Activated CD4-positive, alpha-beta T cell treated with anti-CD3 and anti-CD28 coated beads, Interleukin-2, amount 10 ng/mL, durations not matched to agents 7 days and 5 days (primary cell): ENCODE data around the gene RAP1GDS1. TPM values are rescaled to one million over a fixed set of nuclear protein-coding genes. Genes with fewer than 3 reads are reported as not detected.

ENCODE experiments used
- CTCF ChIA-PET: fragments of 350-600 bp; sonication (Branson Sonifier 250); formaldehyde crosslinking; loops from one replicate; lab custom pipeline; 2021; ENCODE audit warnings: antibody characterized with exemption; lab: Charles Lee
- POLR2A ChIA-PET: fragments of 350-600 bp; sonication (Branson Sonifier 250); formaldehyde crosslinking; loops from one replicate; lab custom pipeline; 2021; ENCODE audit warnings: antibody characterized with exemption; lab: Charles Lee
- DNase-seq: peaks from one replicate; pipeline ENCODE4 v3.0.0-alpha.2; 2020
- H3K27ac Mint-ChIP-seq: one replicate; pipeline ENCODE4 v1.8.0; 2021; ENCODE audit warnings: mild to moderate bottlenecking, moderate library complexity, mixed read lengths
- H3K27me3 Mint-ChIP-seq: one replicate; pipeline ENCODE4 v1.8.0; 2021; ENCODE audit warnings: mixed read lengths
- H3K36me3 Mint-ChIP-seq: one replicate; pipeline ENCODE4 v1.8.0; 2021; ENCODE audit warnings: low read depth, mixed read lengths
- H3K4me1 Mint-ChIP-seq: one replicate; pipeline ENCODE4 v1.8.0; 2021; ENCODE audit warnings: mixed read lengths
- H3K4me3 Mint-ChIP-seq: one replicate; pipeline ENCODE4 v1.8.0; 2021; ENCODE audit warnings: mild to moderate bottlenecking, moderate library complexity, mixed read lengths
- H3K9me3 Mint-ChIP-seq: one replicate; pipeline ENCODE4 v1.8.0; 2021; ENCODE audit warnings: mixed read lengths
- total RNA-seq, 2 experiments: library from RNA; stranded (reverse); gene quantifications; one replicate each; pipeline ENCODE4 v1.2.3, GENCODE V29; 2021

RAP1GDS1 gene
- total RNA-seq, 2 experiments from 2014 or later = 49.9 to 55.4 TPM

DNA sequence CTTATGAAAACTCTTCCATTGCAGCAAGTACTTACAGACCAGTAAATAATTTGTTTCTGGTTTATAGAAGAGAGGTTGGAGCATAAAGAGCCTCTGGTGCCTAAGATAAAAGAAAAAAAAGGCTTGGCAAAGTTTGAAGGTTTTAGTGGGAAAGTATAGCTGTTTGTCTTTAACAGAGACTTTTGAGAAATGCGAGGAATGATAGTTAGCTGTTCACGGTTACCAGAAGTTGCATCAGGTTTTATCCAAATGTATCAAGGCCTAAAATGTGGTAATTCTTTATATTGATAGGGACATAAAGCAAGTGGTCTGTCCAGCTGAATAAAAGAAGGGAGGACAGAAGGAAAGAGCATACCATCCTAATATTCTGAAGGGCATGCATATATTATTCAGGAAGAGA lies 29.3 kb downstream of the RAP1GDS1 start:
- Mint-ChIP-seq H3K27me3 (no peaks in the 10 kb centered on the region), H3K4me1 (peaks cover 27% of the 10 kb centered on the region), H3K4me3 (no peak overlapping the region), H3K36me3 (peaks cover 18% of the 10 kb centered on the region), H3K27ac (no peak overlapping the region), H3K9me3 (peaks cover 7% of the 10 kb centered on the region)
- ChIA-PET POLR2A (interaction anchor here (0.6 to 1.7 kb wide), 2 partner anchors 29 to 437 kb away, joined by 3 to 4 read pairs; partner anchors contain the start of gene RAP1GDS1), CTCF (interaction anchor here (0.7 kb wide), 1 partner anchor 47 kb away, joined by 3 read pairs; no protein-coding TSS in a partner anchor)
- DNase-seq = no peak

DNA sequence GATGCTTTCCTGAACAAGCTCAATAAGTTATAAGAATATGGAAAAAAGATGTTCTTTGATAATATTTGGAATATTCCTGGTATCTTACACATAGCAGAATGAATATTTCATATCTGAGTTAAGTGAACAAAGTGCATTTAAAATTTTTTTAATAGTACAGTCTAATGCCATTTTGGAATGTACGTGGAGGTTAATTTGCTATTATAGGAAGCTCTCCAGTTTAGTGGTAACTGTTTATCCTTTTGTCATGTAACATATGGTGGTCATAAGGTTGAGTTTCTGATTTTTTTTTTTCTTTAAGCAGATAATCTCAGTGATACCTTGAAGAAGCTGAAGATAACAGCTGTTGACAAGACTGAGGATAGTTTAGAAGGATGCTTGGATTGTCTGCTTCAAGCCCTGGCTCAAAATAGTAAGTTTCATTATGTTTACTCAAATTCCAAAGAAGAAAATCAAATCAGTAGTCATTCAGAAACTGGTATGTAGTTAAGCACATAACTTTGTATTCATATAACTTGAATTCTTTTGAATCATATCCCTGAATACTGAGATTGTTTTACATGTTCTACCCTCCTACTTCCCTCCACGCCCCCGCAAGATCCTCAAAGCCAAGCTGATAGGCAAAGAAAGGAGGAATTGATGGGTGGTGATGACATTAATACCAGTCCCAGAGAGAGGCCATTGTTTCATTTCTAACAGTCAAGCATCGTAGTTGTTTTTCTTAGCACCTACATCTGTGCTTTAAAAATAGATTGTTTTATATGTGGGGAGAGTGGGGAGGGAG lies 32.1 kb downstream of the RAP1GDS1 start:
- Mint-ChIP-seq H3K9me3 (peaks cover 7% of the 10 kb centered on the region), H3K4me1 (peaks cover 33% of the 10 kb centered on the region), H3K36me3 (peaks cover 30% of the 10 kb centered on the region), H3K27me3 (no peaks in the 10 kb centered on the region), H3K4me3 (no peak overlapping the region), H3K27ac (no peak overlapping the region)
- POLR2A ChIA-PET = no interaction called here
- CTCF ChIA-PET = interaction anchor here (0.6 to 1.2 kb wide), 2 partner anchors 9 to 158 kb away, joined by 3 read pairs; no protein-coding TSS in a partner anchor
- no peak for DNase-seq

DNA sequence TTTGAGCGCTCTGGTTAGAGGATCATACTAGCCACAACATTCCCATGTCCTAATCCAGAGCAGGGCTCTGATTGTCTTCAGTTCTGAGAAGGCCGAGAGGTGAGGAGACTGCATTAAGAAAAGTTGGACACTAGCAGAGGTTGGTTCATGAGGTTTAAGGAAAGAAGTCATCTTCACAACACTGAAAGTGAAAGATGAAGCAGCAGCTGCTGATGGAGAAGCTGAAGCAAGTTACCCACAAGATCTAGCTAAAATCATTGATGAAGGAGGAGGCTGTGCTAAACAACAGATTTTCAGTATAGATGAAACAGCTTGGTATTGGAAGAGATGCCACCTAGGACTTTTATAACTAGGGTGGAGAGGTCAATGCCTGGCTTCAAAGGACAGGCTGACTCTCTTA lies 36.8 kb downstream of the RAP1GDS1 start:
- DNase-seq = no peak
- Mint-ChIP-seq H3K4me1 (peaks cover 15% of the 10 kb centered on the region), H3K9me3 (peaks cover 17% of the 10 kb centered on the region), H3K27me3 (no peaks in the 10 kb centered on the region), H3K27ac (no peak overlapping the region), H3K36me3 (peaks cover 54% of the 10 kb centered on the region), H3K4me3 (no peak overlapping the region)
- POLR2A ChIA-PET = no interaction called here
- CTCF ChIA-PET = interaction anchor here (0.8 to 1.4 kb wide), 2 partner anchors 12 to 14 kb away, joined by 3 to 4 read pairs; no protein-coding TSS in a partner anchor

DNA sequence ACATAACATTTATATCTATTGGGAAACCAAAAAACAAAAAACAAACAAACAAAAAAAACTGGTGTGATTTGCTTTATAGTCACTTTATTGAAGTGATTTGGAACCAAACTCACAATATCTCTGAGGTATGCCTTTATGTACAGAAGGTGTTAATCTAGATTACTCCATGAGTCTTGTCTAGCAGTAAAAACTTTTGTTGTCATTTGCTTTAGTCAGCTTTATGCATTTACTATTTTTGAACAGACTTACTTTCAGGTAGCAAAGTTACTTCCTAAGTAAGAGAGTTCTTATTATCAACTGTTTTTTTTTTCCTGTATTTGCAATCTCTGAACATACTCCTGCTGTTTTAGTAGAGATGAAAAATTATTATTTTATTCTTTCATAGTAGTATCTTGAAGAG lies 39.5 kb downstream of the RAP1GDS1 start:
- ChIA-PET CTCF (no interaction called here), POLR2A (no interaction called here)
- Mint-ChIP-seq H3K9me3 (peaks cover 28% of the 10 kb centered on the region), H3K4me1 (peaks cover 15% of the 10 kb centered on the region), H3K27me3 (no peaks in the 10 kb centered on the region), H3K27ac (no peak overlapping the region), H3K36me3 (peaks cover 55% of the 10 kb centered on the region), H3K4me3 (no peak overlapping the region)
- no peak for DNase-seq

DNA sequence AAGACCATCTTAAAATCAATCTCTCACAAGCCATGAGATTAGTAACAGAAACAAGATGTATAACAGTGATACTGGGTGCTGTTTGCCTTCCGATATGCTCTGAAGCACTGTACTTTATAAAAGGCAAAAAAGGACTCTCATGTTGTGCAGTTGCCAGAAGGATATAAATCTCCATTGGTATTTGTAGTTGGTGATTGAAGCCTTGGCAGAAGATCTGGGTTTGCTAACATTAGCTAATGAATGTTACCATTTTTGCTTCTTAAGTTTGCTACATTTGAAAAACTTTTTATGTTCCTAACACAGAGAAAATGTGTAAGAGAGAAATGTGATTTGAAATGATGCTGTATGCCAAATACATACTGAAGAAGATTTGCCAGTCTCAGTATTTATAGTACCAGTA lies 44.4 kb downstream of the RAP1GDS1 start:
- no peak for DNase-seq
- no peaks in the 10 kb centered on the region for H3K27me3 Mint-ChIP-seq
- no peak overlapping the region for H3K4me3 Mint-ChIP-seq
- no peak overlapping the region for H3K27ac Mint-ChIP-seq
- CTCF ChIA-PET = no interaction called here
- POLR2A ChIA-PET = no interaction called here
- H3K36me3 Mint-ChIP-seq = peaks cover 27% of the 10 kb centered on the region
- H3K9me3 Mint-ChIP-seq = peaks cover 22% of the 10 kb centered on the region
- H3K4me1 Mint-ChIP-seq = no peaks in the 10 kb centered on the region

DNA sequence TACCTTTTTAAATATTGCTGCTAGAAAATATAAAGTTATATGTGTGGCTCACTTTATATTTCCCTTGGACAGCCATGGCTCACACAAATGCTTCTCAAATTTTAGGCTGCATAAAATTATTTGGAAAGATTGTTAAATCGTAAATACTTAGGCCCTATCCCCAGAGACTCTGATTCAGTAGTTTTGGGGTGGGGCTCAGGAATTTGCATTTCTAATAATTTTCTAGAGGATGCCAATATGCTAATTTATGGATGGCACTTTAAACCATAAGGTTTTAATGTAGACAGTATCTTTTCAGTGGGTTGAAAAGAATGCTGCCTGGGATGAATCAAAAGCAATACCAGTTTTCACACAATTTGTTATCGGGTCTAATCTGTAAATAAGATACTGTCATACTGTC lies 49.7 kb downstream of the RAP1GDS1 start:
- H3K27ac Mint-ChIP-seq = no peak overlapping the region
- ChIA-PET CTCF (no interaction called here), POLR2A (no interaction called here)
- peaks cover 4% of the 10 kb centered on the region for H3K36me3 Mint-ChIP-seq
- no peak for DNase-seq
- H3K27me3 Mint-ChIP-seq = no peaks in the 10 kb centered on the region
- H3K4me3 Mint-ChIP-seq = no peak overlapping the region
- no peaks in the 10 kb centered on the region for H3K9me3 Mint-ChIP-seq
- H3K4me1 Mint-ChIP-seq = no peaks in the 10 kb centered on the region

DNA sequence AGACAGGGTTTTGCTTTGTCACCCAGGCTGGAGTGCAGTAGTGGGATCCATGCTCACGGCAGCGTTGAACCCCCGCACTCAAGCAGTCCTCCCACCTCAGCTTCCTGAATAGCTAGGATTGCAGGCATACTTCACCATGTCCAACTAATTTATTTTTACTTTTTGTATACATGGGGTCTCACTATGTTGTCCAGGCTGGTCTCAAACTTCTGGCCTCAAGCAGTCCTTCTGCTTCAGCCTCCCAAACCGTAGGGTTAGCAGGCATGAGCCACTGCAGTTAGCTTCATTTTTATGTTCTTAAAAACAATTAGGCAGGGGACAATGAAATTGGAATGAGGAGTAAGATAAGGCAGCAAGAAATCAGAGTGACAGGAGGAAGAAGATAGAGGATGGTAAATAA lies 50.5 kb downstream of the RAP1GDS1 start:
- CTCF ChIA-PET = interaction anchor here (1.0 kb wide), 1 partner anchor 14 kb away, joined by 4 read pairs; no protein-coding TSS in a partner anchor
- Mint-ChIP-seq H3K4me1 (no peaks in the 10 kb centered on the region), H3K27ac (no peak overlapping the region), H3K9me3 (no peaks in the 10 kb centered on the region), H3K27me3 (no peaks in the 10 kb centered on the region), H3K36me3 (peaks cover 4% of the 10 kb centered on the region), H3K4me3 (no peak overlapping the region)
- DNase-seq = no peak
- POLR2A ChIA-PET = no interaction called here

DNA sequence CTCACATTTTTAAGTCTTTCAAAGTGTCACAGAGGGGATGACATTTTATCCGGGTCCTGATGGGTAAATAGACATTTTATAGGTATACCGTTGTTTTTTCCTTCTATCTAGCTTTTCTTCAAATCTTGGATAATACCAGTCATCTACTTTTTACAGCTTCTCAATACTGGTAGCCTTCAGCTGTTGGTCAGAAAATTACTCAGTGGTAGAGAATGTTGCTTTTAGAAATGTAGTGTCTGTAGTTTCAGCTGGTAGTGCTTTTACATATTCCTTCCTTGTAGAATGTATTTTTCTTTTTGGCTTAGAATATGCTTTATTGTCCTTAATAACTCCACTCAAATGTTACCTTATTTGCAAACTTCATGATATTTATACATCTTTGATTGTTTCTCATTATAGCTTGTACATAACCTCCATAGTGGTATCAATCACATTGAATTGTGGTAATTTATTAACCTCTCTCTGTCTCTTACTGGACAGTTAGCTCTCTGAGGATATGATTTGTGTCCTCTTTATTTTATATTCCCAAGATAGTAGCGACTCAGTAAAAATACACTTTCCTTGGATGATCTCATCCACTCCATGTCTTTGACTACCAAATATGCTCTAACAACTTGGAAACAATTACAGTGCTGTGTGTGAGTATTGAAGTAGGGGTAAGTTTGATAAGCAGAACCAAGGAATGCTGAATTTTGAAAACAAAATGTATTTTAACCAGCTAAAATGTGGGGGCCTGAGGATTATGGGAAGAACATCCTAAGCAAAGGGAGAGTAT lies 53.8 kb downstream of the RAP1GDS1 start:
- CTCF ChIA-PET = interaction anchor here (0.5 kb wide), 1 partner anchor 14 kb away, joined by 3 read pairs; no protein-coding TSS in a partner anchor
- H3K4me3 Mint-ChIP-seq = no peak overlapping the region

DNA sequence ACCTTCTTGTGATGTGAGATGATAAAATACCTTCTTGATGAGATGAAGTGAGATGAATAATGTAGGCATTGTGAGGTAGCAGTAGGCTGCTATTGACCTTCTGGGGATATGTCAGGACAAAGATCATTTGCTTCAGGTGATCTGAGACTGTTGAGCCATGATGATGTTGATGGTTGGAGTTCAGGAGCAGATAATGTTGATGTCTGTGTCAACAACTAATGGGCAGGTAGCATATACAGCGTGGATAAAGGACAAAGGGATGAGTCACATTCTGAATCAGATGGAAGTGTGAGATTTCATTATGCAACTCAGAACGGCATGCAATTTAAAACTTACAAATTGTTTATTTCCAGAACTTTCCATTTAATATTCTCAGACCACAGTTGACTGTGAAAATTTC lies 57.3 kb downstream of the RAP1GDS1 start:
- no peak overlapping the region for H3K27ac Mint-ChIP-seq
- no peak overlapping the region for H3K4me3 Mint-ChIP-seq
- DNase-seq = no peak
- ChIA-PET CTCF (no interaction called here), POLR2A (no interaction called here)
- H3K9me3 Mint-ChIP-seq = peaks cover 14% of the 10 kb centered on the region
- no peaks in the 10 kb centered on the region for H3K27me3 Mint-ChIP-seq
- no peaks in the 10 kb centered on the region for H3K4me1 Mint-ChIP-seq
- H3K36me3 Mint-ChIP-seq = peaks cover 19% of the 10 kb centered on the region

More for the DNA sequence above, 53.8 kb downstream of the RAP1GDS1 start:
- no peak overlapping the region for H3K27ac Mint-ChIP-seq
- H3K9me3 Mint-ChIP-seq = peaks cover 11% of the 10 kb centered on the region
- no peak for DNase-seq
- no peaks in the 10 kb centered on the region for H3K27me3 Mint-ChIP-seq
- H3K4me1 Mint-ChIP-seq = no peaks in the 10 kb centered on the region
- peaks cover 20% of the 10 kb centered on the region for H3K36me3 Mint-ChIP-seq
- POLR2A ChIA-PET = no interaction called here

DNA sequence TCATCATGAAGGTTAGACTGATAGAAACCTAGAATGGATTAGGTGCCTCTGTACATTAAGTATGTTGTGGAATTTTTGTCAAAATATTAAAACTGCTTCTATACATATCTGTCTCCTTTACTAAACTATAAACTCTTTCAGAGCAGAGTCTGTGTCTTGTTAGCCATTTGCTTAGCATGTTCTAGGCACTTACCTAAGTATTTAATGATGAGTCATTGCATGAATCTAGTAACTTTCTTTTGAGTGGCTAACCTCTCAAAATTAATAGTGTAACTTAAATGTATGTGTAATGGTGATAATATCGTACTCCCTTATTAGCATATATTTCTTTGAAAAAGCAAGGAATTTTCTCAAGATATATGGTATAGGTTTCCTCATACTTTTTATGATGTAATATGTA lies 57.8 kb downstream of the RAP1GDS1 start:
- H3K27me3 Mint-ChIP-seq = no peaks in the 10 kb centered on the region
- DNase-seq = no peak
- ChIA-PET CTCF (no interaction called here), POLR2A (no interaction called here)
- peaks cover 14% of the 10 kb centered on the region for H3K9me3 Mint-ChIP-seq
- no peak overlapping the region for H3K4me3 Mint-ChIP-seq
- H3K27ac Mint-ChIP-seq = no peak overlapping the region
- H3K4me1 Mint-ChIP-seq = no peaks in the 10 kb centered on the region
- peaks cover 19% of the 10 kb centered on the region for H3K36me3 Mint-ChIP-seq

DNA sequence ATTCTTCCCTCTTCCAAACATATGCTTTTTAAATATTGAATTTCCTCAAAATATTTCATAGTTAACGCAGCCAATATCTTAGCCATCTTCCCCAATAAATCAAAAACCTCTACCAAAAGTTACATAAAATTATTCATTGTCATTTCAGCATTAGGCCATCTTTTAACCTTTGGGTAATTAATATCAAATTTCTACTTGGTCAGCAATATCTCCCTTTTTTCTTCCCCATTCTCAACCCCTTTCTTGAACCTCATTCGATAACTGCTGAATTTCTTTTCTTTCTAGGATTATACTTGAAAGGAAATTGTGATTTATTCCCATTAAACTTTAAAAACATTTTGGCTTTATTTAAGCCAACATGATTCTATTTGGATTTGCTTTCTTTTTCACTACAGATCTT lies 65.0 kb downstream of the RAP1GDS1 start:
- ChIA-PET CTCF (interaction anchor here (1.4 kb wide), 1 partner anchor 31 kb away, joined by 3 read pairs; no protein-coding TSS in a partner anchor), POLR2A (no interaction called here)
- Mint-ChIP-seq H3K27me3 (no peaks in the 10 kb centered on the region), H3K4me1 (no peaks in the 10 kb centered on the region), H3K36me3 (peaks cover 21% of the 10 kb centered on the region), H3K9me3 (peaks cover 15% of the 10 kb centered on the region), H3K27ac (no peak overlapping the region), H3K4me3 (no peak overlapping the region)
- no peak for DNase-seq

DNA sequence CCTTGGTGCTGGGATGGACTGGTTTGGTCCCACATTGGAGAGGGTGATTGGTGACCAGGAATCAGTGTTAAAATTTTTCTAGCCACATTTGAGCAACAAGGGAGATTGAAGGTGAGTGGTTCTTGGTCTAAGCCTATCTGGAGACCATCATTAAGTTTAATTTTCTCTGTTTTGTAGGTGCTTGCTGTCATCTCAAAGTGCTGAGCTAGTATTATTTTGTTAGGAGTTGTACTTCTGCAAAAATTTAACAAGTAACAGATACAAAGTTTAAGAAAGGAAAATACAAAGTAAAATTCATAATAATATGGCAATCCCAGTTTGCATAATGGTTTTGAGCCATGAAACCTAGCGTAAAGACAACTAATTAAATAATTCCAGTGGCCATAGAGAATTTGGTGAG lies 66.5 kb downstream of the RAP1GDS1 start:
- no peak for DNase-seq
- Mint-ChIP-seq H3K9me3 (peaks cover 23% of the 10 kb centered on the region), H3K27ac (no peak overlapping the region), H3K36me3 (peaks cover 31% of the 10 kb centered on the region), H3K4me1 (no peaks in the 10 kb centered on the region), H3K4me3 (no peak overlapping the region), H3K27me3 (no peaks in the 10 kb centered on the region)
- ChIA-PET POLR2A (no interaction called here), CTCF (interaction anchor here (1.4 kb wide), 1 partner anchor 32 kb away, joined by 3 read pairs; no protein-coding TSS in a partner anchor)
